SK-N-SH (cell line): ENCODE measurements around the gene KRTAP12-4. TPM values are rescaled to one million over a fixed set of nuclear protein-coding genes. Genes with fewer than 3 reads are reported as not detected.

Experiments
- CTCF ChIA-PET: fragments of 300-600, 350-600 bp; formaldehyde crosslinking; extraction: SDS; loops from one replicate; lab custom pipeline; 2021; lab: Yijun Ruan, JAX
- POLR2A ChIA-PET: fragments of 350-600 bp; sonication (Branson Sonifier 250); formaldehyde crosslinking; extraction: SDS; loops from one replicate; lab custom pipeline; 2020; ENCODE audit warnings: antibody characterized with exemption, inconsistent platforms; lab: Yijun Ruan, JAX
- DNase-seq: peaks from one replicate; pipeline ENCODE4 v3.0.0; 2012
- H2AFZ ChIP-seq: fragments of 200-600 bp; sonication (generic); 2 replicates; pipeline ENCODE4 v1.8.1; 2016; ENCODE audit warnings: antibody characterized with exemption, mild to moderate bottlenecking, low read depth
- H3F3A ChIP-seq: fragments of 200-600 bp; sonication (generic); replicated peaks from 2 replicates; pipeline ENCODE3; 2016; ENCODE audit warnings: antibody characterized with exemption, mild to moderate bottlenecking; ENCODE audit not compliant: insufficient read depth
- H3K27ac ChIP-seq, 2 experiments: fragments of 200-500 bp in 1 of 2; fragments of 200-600 bp in 1 of 2; sonication (Bioruptor generic) in 1 of 2; sonication (generic), shearing (Covaris generic) in 1 of 2; 2 replicates each; pipeline versions ENCODE4 v1.5.1 to v1.6.1; 2014 to 2016; ENCODE audit warnings: low read depth in 2 of 2, inconsistent platforms in 1 of 2, low read length in 1 of 2, mild to moderate bottlenecking in 1 of 2, mixed read lengths in 1 of 2
- H3K27me3 ChIP-seq: fragments of 200-600 bp; sonication (generic), shearing (Covaris generic); 2 replicates; pipeline ENCODE4 v1.6.1; 2016; ENCODE audit warnings: mixed run types; ENCODE audit not compliant: insufficient read depth
- H3K36me3 ChIP-seq, 2 experiments: fragments of 200-500 bp in 1 of 2; fragments of 200-600 bp in 1 of 2; sonication (Bioruptor generic) in 1 of 2; sonication (generic) in 1 of 2; replicated peaks in 1 of 2; 2 replicates each; pipeline versions ENCODE3 to v1.5.1; 2014 to 2016; ENCODE audit warnings: low read length in 1 of 2, mild to moderate bottlenecking in 1 of 2; ENCODE audit not compliant: insufficient read depth in 2 of 2, control insufficient read depth in 1 of 2
- H3K4me1 ChIP-seq, 2 experiments: fragments of 200-500 bp in 1 of 2; fragments of 200-600 bp in 1 of 2; sonication (Bioruptor generic) in 1 of 2; sonication (generic), shearing (Covaris generic) in 1 of 2; 2 replicates each; pipeline versions ENCODE4 v1.5.1 to v1.6.1; 2014 to 2016; ENCODE audit warnings: low read depth in 1 of 2, low read length in 1 of 2, mixed run types in 1 of 2; ENCODE audit not compliant: insufficient read depth in 2 of 2, control insufficient read depth in 1 of 2
- H3K4me2 ChIP-seq: fragments of 200-600 bp; sonication (generic), shearing (Covaris generic); 2 replicates; pipeline ENCODE4 v1.6.1; 2017; ENCODE audit warnings: mixed run types
- H3K4me3 ChIP-seq, 2 experiments: fragments of 200-500 bp in 1 of 2; fragments of 200-600 bp in 1 of 2; sonication (Bioruptor generic) in 1 of 2; sonication (generic), shearing (Covaris generic) in 1 of 2; 2 replicates each; pipeline versions ENCODE4 v1.5.1 to v1.8.1; 2014 to 2016; ENCODE audit warnings: low read depth in 2 of 2, inconsistent platforms in 1 of 2, low read length in 1 of 2, mild to moderate bottlenecking in 1 of 2, mixed read lengths in 1 of 2, moderate library complexity in 1 of 2
- H3K79me2 ChIP-seq: fragments of 200-600 bp; sonication (generic); 2 replicates; pipeline ENCODE4 v1.8.1; 2017; ENCODE audit warnings: mild to moderate bottlenecking; ENCODE audit not compliant: insufficient read depth
- H3K9ac ChIP-seq: fragments of 200-600 bp; sonication (generic); 2 replicates; pipeline ENCODE4 v1.6.1; 2017; ENCODE audit warnings: mixed run types
- H3K9me2 ChIP-seq: fragments of 200-600 bp; sonication (generic); 2 replicates; pipeline ENCODE4 v1.6.1; 2017; ENCODE audit warnings: mixed run types
- H3K9me3 ChIP-seq: fragments of 200-600 bp; sonication (generic); 2 replicates; pipeline ENCODE4 v1.6.1; 2017; ENCODE audit warnings: mixed run types, mild to moderate bottlenecking, moderate library complexity
- H4K20me1 ChIP-seq: fragments of 200-600 bp; sonication (generic); 2 replicates; pipeline ENCODE4 v1.6.1; 2017; ENCODE audit warnings: mild to moderate bottlenecking, mixed run types; ENCODE audit not compliant: insufficient read depth
- ELF1 ChIP-seq: IDR thresholded peaks from 2 replicates; pipeline ENCODE4 v1.4.0; 2012
- EP300 ChIP-seq, 2 experiments: IDR thresholded peaks; 2 replicates each; pipeline versions ENCODE4 v1.4.0 to v1.6.1; 2012; ENCODE audit warnings: borderline replicate concordance in 1 of 2, low read depth in 1 of 2, low read length in 1 of 2
- FOSL2 ChIP-seq: IDR thresholded peaks from 2 replicates; pipeline ENCODE4 v1.4.0; 2012; ENCODE audit warnings: low read depth, mild to moderate bottlenecking, moderate library complexity, borderline replicate concordance
- FOXJ3 ChIP-seq: sonication (generic); formaldehyde crosslinking; IDR thresholded peaks from 2 replicates; pipeline ENCODE4 v1.5.1; 2020; ENCODE audit warnings: mild to moderate bottlenecking, missing genetic modification reagents
- FOXM1 ChIP-seq: IDR thresholded peaks from 2 replicates; pipeline ENCODE4 v1.4.0; 2012; ENCODE audit warnings: low read depth, mild to moderate bottlenecking
- GABPA ChIP-seq: IDR thresholded peaks from 2 replicates; pipeline ENCODE4 v1.4.0; 2012; ENCODE audit warnings: low read depth, mild to moderate bottlenecking
- IRF3 ChIP-seq: fragments of 150-350 bp; IDR thresholded peaks from 2 replicates; pipeline ENCODE4 v1.6.1; 2016; ENCODE audit warnings: mild to moderate bottlenecking, low read depth, low read length
- JUND ChIP-seq: IDR thresholded peaks from 2 replicates; pipeline ENCODE4 v1.4.0; 2012
- MEF2A ChIP-seq: IDR thresholded peaks from 2 replicates; pipeline ENCODE4 v1.4.0; 2012; ENCODE audit warnings: low read depth, borderline replicate concordance
- NRF1 ChIP-seq: IDR thresholded peaks from 2 replicates; pipeline ENCODE4 v1.6.1; 2012; ENCODE audit warnings: low read depth, mild to moderate bottlenecking, low read length
- PBX3 ChIP-seq: IDR thresholded peaks from 2 replicates; pipeline ENCODE4; 2012
- POLR2AphosphoS5 ChIP-seq: IDR thresholded peaks from 2 replicates; pipeline ENCODE4 v1.6.1; 2012; ENCODE audit warnings: low read depth, low read length
- RCOR1 ChIP-seq: fragments of 150-350 bp; IDR thresholded peaks from 2 replicates; pipeline ENCODE4 v1.6.1; 2017; ENCODE audit warnings: antibody characterized with exemption, low read length
- RFX5 ChIP-seq: IDR thresholded peaks from 2 replicates; pipeline ENCODE4 v1.6.1; 2012; ENCODE audit warnings: mild to moderate bottlenecking, improper control_type of control experiment, low read length
- RXRA ChIP-seq: IDR thresholded peaks from 2 replicates; pipeline ENCODE4 v1.4.0; 2012; ENCODE audit warnings: low read depth, mild to moderate bottlenecking, borderline replicate concordance
- SIN3A ChIP-seq: IDR thresholded peaks from 2 replicates; pipeline ENCODE4 v1.6.1; 2012; ENCODE audit warnings: low read depth, mild to moderate bottlenecking, low read length, moderate library complexity, borderline replicate concordance
- TCF12 ChIP-seq: IDR thresholded peaks from 2 replicates; pipeline ENCODE4 v1.4.0; 2012
- USF1 ChIP-seq: IDR thresholded peaks from 2 replicates; pipeline ENCODE4 v1.4.0; 2012; ENCODE audit warnings: low read depth, borderline replicate concordance
- YY1 ChIP-seq: IDR thresholded peaks from 2 replicates; pipeline ENCODE4 v1.4.0; 2012; ENCODE audit warnings: low read depth, mild to moderate bottlenecking
- WGBS: methylation state at CpG from one replicate; pipeline ENCODE4 v1.1.6; 2017; ENCODE audit warnings: low lambda C conversion rate; 5-methylcytosine and 5-hydroxymethylcytosine counted together
- polyA plus RNA-seq, 3 experiments: library from polyadenylated mRNA; depleted of rRNA; stranded (reverse); fragments of >200 nt; gene quantifications; 2 replicates each; pipeline ENCODE4 v1.2.3, GENCODE V29; 2012
- TF ChIP-seq, protein P1 (sequence below): IDR thresholded peaks from 2 replicates; pipeline ENCODE4 v1.4.0; 2012; ENCODE audit warnings: low read depth
- TF ChIP-seq, protein P2 (sequence below): fragments of 200-600 bp; sonication (generic); IDR thresholded peaks from 2 replicates; pipeline ENCODE4 v1.6.1; 2017; ENCODE audit warnings: antibody characterized with exemption, mild to moderate bottlenecking, moderate library complexity

The KRTAP12-4 gene
- polyA plus RNA-seq, 1 of the 3 experiments (the other 2 are of a cell fraction), result not detected

DNA sequence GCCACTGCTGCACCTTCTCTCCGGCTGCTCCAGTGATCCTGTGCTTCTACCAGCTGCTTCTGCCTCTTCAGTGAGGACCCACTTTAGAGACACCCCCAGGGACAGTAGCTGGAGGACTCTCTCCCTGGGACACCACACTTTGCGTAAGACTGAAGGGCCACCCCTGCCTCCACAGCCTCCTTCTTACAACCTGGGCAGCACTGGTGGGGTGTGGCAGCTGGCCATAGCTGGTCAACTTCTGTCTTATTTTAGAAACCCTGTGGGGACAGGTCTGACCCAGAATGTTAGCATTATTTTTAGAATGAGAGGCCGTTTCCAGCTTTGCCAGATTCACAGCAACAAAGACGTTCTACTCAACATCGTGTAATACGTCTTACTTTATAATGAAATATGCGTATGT lies 28.7 kb downstream of the KRTAP12-4 start:
- Histone ChIP-seq H4K20me1 (no peaks in the 10 kb centered on the region), H3K27me3 (peaks cover 11% of the 10 kb centered on the region; the same call in 1 of the 2 replicates), H3K36me3 (peaks cover 0 to 3% of the 10 kb centered on the region in 2 experiments), H3K4me2 (no peak overlapping the region), H3K9me3 (peaks cover 10% of the 10 kb centered on the region; the same call in 1 of the 2 replicates), H3K4me3 (no peak overlapping the region), H3K27ac (no peak overlapping the region), H3K9me2 (no peaks in the 10 kb centered on the region), H3K9ac (no peak overlapping the region), H2AFZ (no peak overlapping the region), H3K4me1 (no peaks in the 10 kb centered on the region; a peak in 1 of 4 replicates), H3F3A (no peaks in the 10 kb centered on the region), H3K79me2 (no peaks in the 10 kb centered on the region)
- TF ChIP-seq RXRA, result no peak
- TF ChIP-seq RCOR1, result no peak
- no peak for TF ChIP-seq GABPA
- TF ChIP-seq POLR2AphosphoS5, result no peak
- TF ChIP-seq FOXJ3 (CRISPR knock-in tag), result no peak
- DNase-seq, result no peak
- ChIA-PET CTCF (interaction anchor here (4.4 kb wide), 1 partner anchor 168 kb away, joined by 15 read pairs; no protein-coding TSS in a partner anchor), POLR2A (no interaction called here)
- 27% methylated on average over 6 of the region's 7 CpGs for WGBS

DNA sequence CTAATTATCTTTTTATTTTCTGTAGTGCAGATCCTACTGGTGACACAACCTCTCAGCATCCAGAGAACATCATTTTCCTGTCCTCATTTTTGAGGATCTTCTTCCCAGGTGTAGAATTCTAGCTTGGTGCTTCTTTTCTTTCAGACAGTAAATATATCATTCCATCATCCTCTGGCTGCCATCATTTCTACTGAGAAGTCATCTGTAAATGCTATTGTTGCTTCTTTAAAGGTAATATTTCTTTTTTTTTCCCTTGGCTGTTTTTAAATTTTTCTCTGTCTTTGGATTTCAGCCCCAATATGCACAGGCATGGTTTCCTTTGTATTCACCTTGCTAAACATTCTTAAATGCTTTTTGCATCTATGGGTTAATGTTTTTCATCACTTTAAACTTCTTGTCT lies 30.9 kb downstream of the KRTAP12-4 start:
- no peak overlapping the region for H2AFZ ChIP-seq
- ChIA-PET POLR2A (no interaction called here), CTCF (no interaction called here)
- H3K9me3 ChIP-seq, result peaks cover 18% of the 10 kb centered on the region
- peaks cover 0 to 3% of the 10 kb centered on the region in 2 experiments for H3K36me3 ChIP-seq
- no peaks in the 10 kb centered on the region for H3K9me2 ChIP-seq
- H3K79me2 ChIP-seq, result no peaks in the 10 kb centered on the region
- H3K4me2 ChIP-seq, result no peak overlapping the region
- H3K27ac ChIP-seq, result no peak overlapping the region
- no peaks in the 10 kb centered on the region; a peak in 1 of 4 replicates for H3K4me1 ChIP-seq
- TF ChIP-seq TCF12, result no peak
- no peak for TF ChIP-seq GABPA
- TF ChIP-seq, protein P1, sequence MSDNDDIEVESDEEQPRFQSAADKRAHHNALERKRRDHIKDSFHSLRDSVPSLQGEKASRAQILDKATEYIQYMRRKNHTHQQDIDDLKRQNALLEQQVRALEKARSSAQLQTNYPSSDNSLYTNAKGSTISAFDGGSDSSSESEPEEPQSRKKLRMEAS, result no peak
- TF ChIP-seq JUND, result no peak
- no peak for TF ChIP-seq YY1
- TF ChIP-seq RFX5, result no peak
- TF ChIP-seq POLR2AphosphoS5, result no peak
- no peak for TF ChIP-seq PBX3
- no peak for TF ChIP-seq IRF3
- no peak for TF ChIP-seq NRF1
- TF ChIP-seq, protein P2, sequence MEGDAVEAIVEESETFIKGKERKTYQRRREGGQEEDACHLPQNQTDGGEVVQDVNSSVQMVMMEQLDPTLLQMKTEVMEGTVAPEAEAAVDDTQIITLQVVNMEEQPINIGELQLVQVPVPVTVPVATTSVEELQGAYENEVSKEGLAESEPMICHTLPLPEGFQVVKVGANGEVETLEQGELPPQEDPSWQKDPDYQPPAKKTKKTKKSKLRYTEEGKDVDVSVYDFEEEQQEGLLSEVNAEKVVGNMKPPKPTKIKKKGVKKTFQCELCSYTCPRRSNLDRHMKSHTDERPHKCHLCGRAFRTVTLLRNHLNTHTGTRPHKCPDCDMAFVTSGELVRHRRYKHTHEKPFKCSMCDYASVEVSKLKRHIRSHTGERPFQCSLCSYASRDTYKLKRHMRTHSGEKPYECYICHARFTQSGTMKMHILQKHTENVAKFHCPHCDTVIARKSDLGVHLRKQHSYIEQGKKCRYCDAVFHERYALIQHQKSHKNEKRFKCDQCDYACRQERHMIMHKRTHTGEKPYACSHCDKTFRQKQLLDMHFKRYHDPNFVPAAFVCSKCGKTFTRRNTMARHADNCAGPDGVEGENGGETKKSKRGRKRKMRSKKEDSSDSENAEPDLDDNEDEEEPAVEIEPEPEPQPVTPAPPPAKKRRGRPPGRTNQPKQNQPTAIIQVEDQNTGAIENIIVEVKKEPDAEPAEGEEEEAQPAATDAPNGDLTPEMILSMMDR, result no peak
- TF ChIP-seq EP300 (IDR thresholded peaks at IDR 0.05; ENCODE audit: borderline replicate concordance in 1 of 2, low read depth in 1 of 2, low read length in 1 of 2), result no peak
- no peak for TF ChIP-seq ELF1
- TF ChIP-seq RCOR1, result no peak
- TF ChIP-seq SIN3A, result no peak
- no peak for TF ChIP-seq FOSL2
- TF ChIP-seq MEF2A, result no peak
- TF ChIP-seq USF1, result no peak
- no peak for TF ChIP-seq FOXM1
- TF ChIP-seq RXRA, result no peak
- TF ChIP-seq, all 33 proteins: peak for 0
- no peak overlapping the region for H3K4me3 ChIP-seq
- no peak for DNase-seq
- no peaks in the 10 kb centered on the region for H4K20me1 ChIP-seq
- no peak overlapping the region for H3K9ac ChIP-seq
- H3F3A ChIP-seq, result no peaks in the 10 kb centered on the region
- peaks cover 3% of the 10 kb centered on the region; the same call in 1 of the 2 replicates for H3K27me3 ChIP-seq
